Tibial nerve (tissue), 4 donors: Measurements from ENCODE around the gene CENPM. TPM values are rescaled to one million over a fixed set of nuclear protein-coding genes. Genes with fewer than 3 reads are reported as not detected.
"Not testable (repeated sequence)": the region's sequence is repeated elsewhere in the genome, so short reads cannot be mapped to it uniquely, and the experiment has no call there.

Experiments
- DNase-seq, 2 donors: peaks; one replicate each; pipeline ENCODE4 v3.0.0-alpha.2; 2019; ENCODE audit warnings: low spot score in 2 of 2
- H3K27ac ChIP-seq, 4 donors: fragments of 200-600 bp; sonication (generic) in 3 of 4; one replicate each; pipeline ENCODE4 v1.5.1; 2017 to 2019; ENCODE audit warnings: mild to moderate bottlenecking in 1 of 4
- H3K27me3 ChIP-seq, 2 donors: fragments of 200-600 bp; sonication (generic) in 1 of 2; one replicate each; pipeline versions ENCODE4 v1.5.1 to v1.6.0; 2017 to 2019
- H3K36me3 ChIP-seq, 3 donors: fragments of 200-600 bp; sonication (generic); one replicate each; pipeline ENCODE4 v1.5.1; 2018 to 2019
- H3K4me1 ChIP-seq, 4 donors: fragments of 200-600 bp; sonication (generic) in 3 of 4; one replicate each; pipeline ENCODE4 v1.5.1; 2017 to 2019
- H3K4me3 ChIP-seq, 4 donors: fragments of 200-600 bp; sonication (generic) in 3 of 4; one replicate each; pipeline ENCODE4 v1.5.1; 2017 to 2019; ENCODE audit warnings: mild to moderate bottlenecking in 1 of 4, moderate library complexity in 1 of 4
- H3K9me3 ChIP-seq, 4 donors: fragments of 200-600 bp; sonication (generic) in 3 of 4; one replicate each; pipeline ENCODE4 v1.5.1; 2017 to 2019
- CTCF ChIP-seq, 5 experiments: fragments of 200-600 bp in 3 of 5; fragments of 450-650 bp in 2 of 5; sonication (generic) in 3 of 5; IDR thresholded peaks; one replicate each; pipeline ENCODE4 v1.5.1; 2016 to 2019; ENCODE audit warnings: antibody characterized with exemption in 5 of 5, mild to moderate bottlenecking in 3 of 5, moderate library complexity in 2 of 5
- EP300 ChIP-seq, 2 donors: sonication (generic); formaldehyde crosslinking; IDR thresholded peaks; one replicate each; pipeline ENCODE4 v1.6.1; 2017; ENCODE audit warnings: antibody characterized with exemption in 2 of 2, mild to moderate bottlenecking in 1 of 2
- POLR2A ChIP-seq, 2 donors: fragments of 450-650 bp; IDR thresholded peaks; one replicate each; pipeline ENCODE4 v1.6.1; 2017; ENCODE audit warnings: antibody characterized with exemption in 2 of 2, mild to moderate bottlenecking in 2 of 2, moderate library complexity in 2 of 2
- WGBS, 2 donors: methylation state at CpG; one replicate each; pipeline ENCODE4 v1.1.5; 2018; 5-methylcytosine and 5-hydroxymethylcytosine counted together
- total RNA-seq, 4 donors: library from RNA; depleted of rRNA; stranded (reverse); fragments of >200 nt; gene quantifications; one replicate each; pipeline ENCODE4 v1.1.0, GENCODE V29; 2016

CENPM gene
- total RNA-seq, 4 donors from 2014 or later: 5.0 to 5.1 TPM; not detected in 2

- no peak within 1 kb of the TSS for H3K27ac ChIP-seq
- WGBS, 2 donors: 54 to 66% methylated on average over 16 of the region's 16 CpGs
- H3K4me3 ChIP-seq: no peak within 1 kb of the TSS
- no peak for DNase-seq
- H3K36me3 ChIP-seq: no peaks in the 10 kb centered on the region
- H3K9me3 ChIP-seq: no peaks in the 10 kb centered on the region
- TF ChIP-seq POLR2A (IDR thresholded peaks at IDR 0.05): no peak
- no peak for TF ChIP-seq EP300 (IDR thresholded peaks at IDR 0.05)
- TF ChIP-seq CTCF (IDR thresholded peaks at IDR 0.05): no peak
- H3K4me1 ChIP-seq: peaks cover 0 to 4% (median 0%) of the 10 kb centered on the region in 4 donors
- H3K27me3 ChIP-seq: no peaks in the 10 kb centered on the region
These were observed 5.0 kb upstream of the CENPM start, which contains the start of gene SMIM45 for GRCh38 chr22:41951898-41952474. SMIM45 (plus strand) TSS chr22:41952150.

GRCh38 chr22:41949297-41949965, 2.5 kb upstream of the CENPM start:
- DNase-seq: no peak
- peaks cover 0 to 14% (median 7%) of the 10 kb centered on the region in 4 donors for H3K4me1 ChIP-seq
- H3K27me3 ChIP-seq: no peaks in the 10 kb centered on the region
- no peak for TF ChIP-seq POLR2A (IDR thresholded peaks at IDR 0.05)
- no peak for TF ChIP-seq CTCF (IDR thresholded peaks at IDR 0.05)
- no peak for TF ChIP-seq EP300 (IDR thresholded peaks at IDR 0.05)
- 86% methylated on average over 7 of the region's 7 CpGs for WGBS, 2 donors
- H3K27ac ChIP-seq: no peak overlapping the region
- no peaks in the 10 kb centered on the region for H3K9me3 ChIP-seq
- H3K36me3 ChIP-seq: no peaks in the 10 kb centered on the region
- H3K4me3 ChIP-seq: no peak overlapping the region

GRCh38 chr22:41948928-41949296, 2.0 kb upstream of the CENPM start:
- H3K4me3 ChIP-seq, H3K27me3 ChIP-seq, H3K9me3 ChIP-seq, H3K36me3 ChIP-seq, H3K27ac ChIP-seq, DNase-seq: not testable (repeated sequence)
- 90% methylated on average over 8 of the region's 8 CpGs for WGBS, 2 donors
- peaks cover 0 to 14% (median 7%) of the 10 kb centered on the region in 4 donors for H3K4me1 ChIP-seq

- peaks cover 0 to 14% (median 7%) of the 10 kb centered on the region in 4 donors for H3K4me1 ChIP-seq
These were observed 1.2 kb upstream of the CENPM start for GRCh38 chr22:41948142-41948541.

GRCh38 chr22:41947424-41948080, 600 bp upstream of the CENPM start:
- Histone ChIP-seq H3K9me3 (no peaks in the 10 kb centered on the region), H3K36me3 (no peaks in the 10 kb centered on the region), H3K4me1 (peaks cover 0 to 14% (median 7%) of the 10 kb centered on the region in 4 donors), H3K4me3 (peak overlapping the region in 3 of 4 donors; percentile 57 to 64 (median 61)), H3K27ac (peak overlapping the region in 2 of 4 donors; percentile 42 to 60), H3K27me3 (no peaks in the 10 kb centered on the region)
- TF ChIP-seq CTCF (IDR thresholded peaks at IDR 0.05) (no peak), EP300 (IDR thresholded peaks at IDR 0.05) (no peak), POLR2A (IDR thresholded peaks at IDR 0.05) (no peak)
- 73 to 77% methylated on average over 21 of the region's 21 CpGs for WGBS, 2 donors
- no peak for DNase-seq

More at GRCh38 chr22:41948142-41948541, 1.2 kb upstream of the CENPM start:
- no peak for DNase-seq
- Histone ChIP-seq H3K27me3 (no peaks in the 10 kb centered on the region), H3K36me3 (no peaks in the 10 kb centered on the region), H3K4me3 (no peak overlapping the region), H3K27ac (no peak overlapping the region), H3K9me3 (no peaks in the 10 kb centered on the region)
- WGBS, 2 donors: 54 to 61% methylated on average over 2 of the region's 2 CpGs
- no peak for TF ChIP-seq EP300 (IDR thresholded peaks at IDR 0.05)

GRCh38 chr22:41943661-41944209, 3.2 kb downstream of the CENPM start:
- no peak for TF ChIP-seq CTCF (IDR thresholded peaks at IDR 0.05)
- TF ChIP-seq POLR2A (IDR thresholded peaks at IDR 0.05): no peak
- TF ChIP-seq EP300 (IDR thresholded peaks at IDR 0.05): no peak
- H3K4me3 ChIP-seq: no peak overlapping the region
- 81 to 91% methylated on average over 9 of the region's 9 CpGs for WGBS, 2 donors
- DNase-seq: no peak
- peaks cover 0 to 41% (median 18%) of the 10 kb centered on the region in 4 donors for H3K4me1 ChIP-seq
- no peaks in the 10 kb centered on the region for H3K36me3 ChIP-seq
- no peaks in the 10 kb centered on the region for H3K9me3 ChIP-seq
- H3K27me3 ChIP-seq: no peaks in the 10 kb centered on the region
- H3K27ac ChIP-seq: no peak overlapping the region
